Kidney tubule cell (primary cell): ENCODE measurements around the gene VWF.
A peak's percentile ranks its signal among the peaks of the same experiment; 100 is the strongest.

Experiments
- DNase-seq: peaks from one replicate; pipeline ENCODE4 v3.0.0-alpha.2; 2018; ENCODE audit warnings: low spot score

VWF gene

DNA sequence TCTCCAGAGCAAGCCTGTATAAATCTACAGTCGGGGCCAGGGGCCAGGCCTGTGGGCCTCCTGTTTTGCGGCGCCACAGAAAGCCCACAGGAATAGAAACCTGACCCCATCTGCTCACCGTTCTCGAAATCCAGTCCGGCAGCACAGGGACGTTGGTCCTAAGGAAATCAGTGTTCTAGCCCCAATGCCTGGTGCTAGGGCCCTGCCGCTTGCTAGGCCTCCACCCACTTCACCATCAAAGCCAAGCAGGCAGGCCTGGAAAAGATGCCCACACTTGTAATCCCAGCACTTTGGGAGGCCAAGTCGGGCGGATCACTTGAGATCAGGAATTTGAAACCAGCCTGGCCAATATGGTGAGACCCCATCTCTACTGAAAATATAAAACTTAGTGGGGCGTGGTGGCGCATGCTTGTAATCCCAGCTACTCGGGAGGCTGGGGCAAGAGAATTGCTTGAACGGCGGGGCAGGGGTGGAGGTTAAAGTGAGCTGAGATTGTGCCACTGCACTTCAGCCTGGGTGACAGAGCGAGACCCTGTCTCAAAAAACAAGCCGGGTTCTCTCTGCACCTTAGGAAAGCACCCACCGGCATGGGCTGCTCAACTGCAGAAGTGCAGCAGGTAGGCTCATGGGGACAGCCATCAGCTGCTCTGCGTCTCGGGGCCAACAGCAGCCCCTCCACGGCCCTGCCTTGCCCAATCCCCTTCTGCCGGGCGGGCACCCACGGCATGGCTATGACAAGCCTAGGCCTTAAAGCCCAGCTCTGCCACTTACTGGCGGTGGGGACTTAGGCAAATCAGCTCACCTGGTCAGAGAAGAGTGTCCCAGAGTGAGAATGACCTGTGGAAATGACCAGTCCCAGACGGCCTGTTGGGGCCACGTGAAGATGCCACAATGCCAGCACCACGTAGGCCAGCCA lies 47.4 kb downstream of the VWF start:
- DNase-seq, result no peak

DNA sequence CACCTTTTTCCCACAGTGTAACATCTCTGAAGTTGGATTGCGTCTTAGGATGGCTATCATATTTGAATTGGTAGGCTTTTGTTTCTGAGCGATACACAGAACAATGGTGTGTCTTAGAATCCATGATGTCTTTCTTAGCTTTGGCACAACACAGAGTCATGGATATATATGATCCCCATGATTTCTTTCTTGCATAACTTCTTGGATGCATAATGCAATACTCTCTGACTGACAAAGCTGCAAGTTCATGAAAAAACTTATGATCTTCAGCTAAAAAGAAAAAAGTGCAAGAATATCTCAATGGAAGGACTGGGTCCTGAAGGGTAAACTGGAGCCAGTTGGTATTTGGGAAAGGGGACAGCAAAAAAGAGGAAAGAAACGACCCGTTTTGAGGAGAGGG lies 48.1 kb downstream of the VWF start:
- DNase-seq, result no peak

DNA sequence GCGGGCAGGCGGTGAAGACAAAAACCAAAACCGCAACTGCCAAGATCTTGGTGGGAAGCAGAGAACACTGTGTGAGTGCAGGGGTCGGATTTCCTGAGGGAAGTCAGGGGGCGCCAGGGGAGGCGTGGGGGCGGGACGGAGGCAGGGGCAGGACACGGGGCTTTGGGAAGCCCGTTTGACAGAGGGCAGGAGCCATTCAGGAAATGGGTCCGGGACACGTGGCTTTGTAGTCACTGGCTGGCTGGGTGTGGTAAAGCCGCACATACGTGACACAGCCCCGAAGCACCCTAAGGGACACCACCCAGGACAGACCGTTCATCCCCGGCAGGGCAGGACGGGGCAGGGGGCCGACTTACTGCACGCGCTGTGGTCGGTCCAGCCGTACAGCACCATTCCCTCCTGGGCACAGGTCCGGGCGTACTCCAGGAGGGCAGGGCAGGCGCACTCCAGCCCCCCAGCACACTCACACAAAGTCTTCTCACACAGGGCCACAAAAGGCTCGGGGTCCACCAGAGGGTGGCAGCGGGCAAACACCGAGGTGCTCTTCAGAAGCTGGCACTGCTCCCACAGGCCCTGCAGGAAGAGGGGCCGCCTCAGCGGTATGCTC lies 49.4 kb downstream of the VWF start:
- DNase-seq, result peak; percentile 44

DNA sequence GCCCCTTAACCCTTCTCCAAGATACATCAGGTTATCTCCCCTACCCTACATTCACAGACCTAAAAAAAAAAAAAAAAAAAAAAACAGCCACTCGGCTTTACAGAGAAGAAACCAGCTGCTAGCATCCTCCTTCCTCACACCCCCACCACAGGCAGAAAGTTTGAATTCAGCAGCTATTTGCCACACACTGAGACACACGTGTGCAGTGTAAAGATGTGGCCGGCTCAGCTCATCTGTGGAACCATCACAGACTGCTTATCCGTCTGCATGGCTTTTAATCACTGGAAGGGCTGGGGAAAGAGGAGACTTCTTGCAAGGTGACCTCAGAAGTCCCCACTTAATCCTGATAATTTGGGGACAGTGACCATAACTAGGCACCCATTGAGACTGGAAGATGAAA lies 50.0 kb downstream of the VWF start:
- no peak for DNase-seq

DNA sequence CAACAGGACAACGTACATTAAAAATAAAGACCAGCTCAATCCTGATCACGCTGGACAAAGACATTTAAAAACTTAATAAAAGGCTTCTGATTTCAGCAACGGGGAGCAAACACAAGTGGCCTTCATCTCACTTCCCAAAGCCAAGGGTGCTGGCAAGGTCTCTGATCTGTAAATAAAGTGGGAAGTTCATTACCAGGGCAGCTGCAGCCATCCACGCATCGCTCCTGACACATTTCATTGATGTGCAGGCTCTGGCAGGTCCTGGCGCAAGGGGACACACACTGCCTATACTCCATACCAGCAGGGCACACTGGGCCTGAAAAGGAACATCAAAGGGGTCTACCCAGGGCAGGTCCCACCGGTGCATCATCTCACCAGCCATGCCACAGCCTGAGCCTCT lies 51.0 kb downstream of the VWF start:
- no peak for DNase-seq

DNA sequence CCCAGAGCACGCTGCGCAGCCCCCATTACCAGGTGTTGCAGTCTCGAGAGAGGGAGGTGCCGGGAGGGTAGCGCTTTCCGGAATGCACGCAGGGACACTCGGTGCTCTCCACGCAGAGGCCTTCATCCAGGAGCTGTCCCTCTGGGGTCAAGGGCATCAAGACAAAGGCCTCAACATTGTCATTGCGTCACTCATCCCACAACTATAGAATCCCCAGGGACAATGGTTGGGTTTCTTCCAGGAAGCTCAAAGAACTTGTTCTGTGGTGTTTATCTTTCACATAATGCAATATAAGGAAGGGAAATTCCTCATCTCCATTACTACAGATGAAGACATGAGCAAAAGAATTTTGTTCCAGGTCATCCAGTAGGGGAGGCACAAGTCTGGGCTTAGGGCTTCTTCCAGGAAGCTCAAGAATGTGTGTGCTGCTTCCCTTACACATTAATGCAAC lies 52.1 kb downstream of the VWF start:
- peak; percentile 70 for DNase-seq

DNA sequence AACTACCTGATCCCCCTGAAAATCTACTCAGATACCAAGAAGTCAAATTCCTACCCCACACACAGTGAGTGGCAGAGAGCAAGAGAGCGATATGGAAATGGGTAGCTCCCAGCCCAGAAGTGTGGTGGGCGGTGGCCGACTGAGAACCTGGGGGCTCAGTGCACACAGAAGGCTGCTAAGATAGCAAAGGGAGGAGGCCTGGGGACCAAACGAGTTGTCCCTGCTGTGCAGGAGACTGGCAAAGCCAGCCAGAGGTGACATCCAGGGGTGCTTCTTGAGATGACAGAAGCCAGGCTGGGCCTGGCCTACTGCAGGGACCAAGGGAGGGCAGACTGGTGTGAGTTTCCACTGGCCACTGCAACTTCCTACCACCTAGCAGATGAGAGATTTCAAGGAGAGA lies 52.9 kb downstream of the VWF start:
- no peak for DNase-seq

DNA sequence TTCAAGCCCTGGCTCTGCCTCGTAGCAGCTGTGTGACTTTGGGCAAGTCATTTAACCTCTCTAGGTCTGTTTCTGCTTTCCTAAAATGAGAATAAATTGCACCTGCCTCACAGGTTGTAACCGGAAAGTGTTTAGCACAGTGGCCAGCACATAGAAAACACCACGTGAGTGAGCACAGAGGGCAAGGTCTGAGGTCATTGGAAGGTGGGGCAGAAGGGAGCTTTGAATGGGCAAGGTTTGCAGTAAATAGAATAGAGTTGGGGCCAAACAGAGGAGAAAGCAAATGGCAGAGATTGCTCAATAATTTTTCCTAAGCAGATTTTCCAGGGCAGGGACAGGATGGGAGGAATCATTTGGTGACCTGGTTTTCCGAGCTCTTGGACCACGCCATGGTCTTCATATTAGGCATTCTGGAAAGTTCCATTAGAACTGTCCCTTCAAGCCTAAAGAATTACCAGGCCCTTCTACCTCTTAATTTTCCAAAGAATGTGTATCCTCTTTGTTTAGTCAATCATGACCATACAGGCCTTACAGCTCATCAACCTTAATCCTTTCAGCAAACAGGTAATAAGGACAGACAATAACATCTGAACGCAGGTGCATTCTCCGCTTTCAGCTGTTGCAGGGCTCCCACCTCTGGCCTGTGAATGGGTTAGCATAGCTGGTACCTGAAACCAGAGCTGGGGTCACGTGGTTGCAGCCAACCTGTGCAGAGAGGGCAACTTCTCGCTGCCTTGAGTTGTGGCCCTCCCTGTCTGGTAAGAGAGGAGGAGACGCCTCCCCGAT lies 53.8 kb downstream of the VWF start:
- no peak for DNase-seq

DNA sequence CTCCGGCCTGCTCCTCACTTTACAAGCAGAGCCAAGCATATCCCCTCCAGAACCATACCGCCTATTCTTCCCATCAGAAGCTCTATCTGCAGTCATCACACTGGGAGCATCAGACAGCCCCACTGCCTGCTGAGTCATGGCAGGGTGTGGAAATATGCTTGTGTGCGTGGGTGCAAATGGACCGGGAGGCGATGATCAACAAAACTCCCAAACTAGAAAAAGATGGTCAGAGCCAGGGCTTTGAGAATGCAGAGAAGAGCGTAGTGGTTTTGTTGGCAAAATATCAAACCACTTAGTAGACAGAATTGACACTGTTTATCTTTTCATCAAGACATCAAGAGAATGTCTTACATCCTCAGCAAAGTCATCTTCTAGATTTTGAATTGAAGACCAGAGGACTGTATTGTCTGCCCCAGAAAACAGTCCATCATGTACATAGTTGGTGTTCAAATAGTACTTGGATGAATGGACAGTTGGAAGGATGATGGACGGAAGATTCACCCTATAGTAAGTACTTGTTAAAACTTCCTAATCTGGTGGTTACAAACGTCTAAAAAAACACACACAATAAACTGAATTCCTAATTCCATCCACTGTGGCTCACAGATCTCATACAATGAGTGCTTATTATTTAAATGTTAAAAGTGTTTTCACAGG lies 54.9 kb downstream of the VWF start:
- DNase-seq, result peak; percentile 14

DNA sequence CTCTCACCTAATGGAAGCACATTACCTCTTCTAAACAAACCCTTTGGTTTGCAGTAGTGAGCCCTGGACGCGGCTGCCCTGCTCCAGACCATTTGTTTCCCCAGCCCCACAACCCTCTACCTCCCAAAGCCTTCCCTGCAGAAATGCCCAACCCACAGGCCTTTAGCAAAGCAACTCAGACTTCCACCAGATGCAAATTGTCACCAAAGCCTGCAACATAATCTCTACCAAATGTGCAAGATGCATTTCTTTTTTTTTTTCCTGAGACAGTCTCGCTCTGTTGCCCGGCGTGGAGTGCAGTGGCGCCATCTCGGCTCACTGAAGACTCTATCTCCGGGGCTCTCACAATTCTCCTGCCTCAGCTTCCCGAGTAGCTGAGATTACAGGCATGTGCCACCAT lies 56.2 kb downstream of the VWF start:
- DNase-seq, result no peak

DNA sequence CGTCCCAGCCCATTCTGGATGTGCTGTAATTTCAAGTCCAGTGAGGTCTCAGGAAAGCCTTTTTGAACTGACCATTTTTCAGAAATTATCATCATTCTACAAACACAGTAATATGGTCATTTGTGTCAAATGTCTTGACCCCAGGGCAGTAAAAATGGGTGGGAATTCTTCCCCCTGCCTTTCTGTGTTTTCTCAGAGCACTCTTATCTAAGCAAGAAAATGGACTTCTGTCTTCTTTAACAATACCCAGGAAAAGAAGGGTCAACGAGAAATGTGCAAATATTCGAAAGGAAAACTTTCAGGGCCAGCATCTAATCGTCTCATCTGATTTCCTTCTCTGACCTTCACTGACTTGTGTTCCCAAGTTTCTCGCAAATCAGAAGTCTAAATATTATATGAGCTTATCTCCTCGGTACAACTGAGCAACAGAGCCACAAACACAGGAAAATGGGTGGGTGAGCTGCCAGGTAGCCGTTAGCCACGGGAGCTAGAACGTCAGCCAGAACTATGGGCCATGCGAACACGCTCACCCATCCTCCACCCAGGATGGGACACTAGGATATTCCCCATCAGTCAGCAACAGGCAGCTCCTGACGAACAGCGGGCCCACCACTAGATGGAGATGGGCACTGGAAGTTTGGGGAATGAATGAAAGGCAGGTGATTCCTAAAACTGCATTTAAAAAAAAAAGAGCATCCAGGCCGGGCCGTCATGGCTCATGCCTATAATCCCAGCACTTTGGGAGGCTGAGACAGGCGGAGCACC lies 57.1 kb downstream of the VWF start:
- DNase-seq, result peak; percentile 37

DNA sequence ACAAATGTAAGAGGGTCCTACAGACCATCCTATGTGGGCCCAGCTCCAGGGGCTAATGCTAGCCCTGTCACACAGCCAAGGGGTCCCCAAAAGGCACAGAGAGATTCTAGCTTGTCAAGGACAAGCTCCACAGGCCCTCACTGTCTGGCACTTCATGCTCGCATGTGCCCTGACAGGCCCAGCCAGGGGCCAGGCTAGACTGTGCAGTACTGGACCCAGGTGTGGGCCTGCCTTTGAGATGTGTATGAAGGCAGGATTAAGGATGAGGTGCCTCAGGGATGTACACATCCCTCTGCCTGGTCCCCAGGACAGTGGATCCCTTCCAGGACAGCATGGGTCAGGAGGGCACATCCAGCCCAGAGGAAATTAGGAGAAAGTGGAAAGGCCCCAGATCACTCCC lies 57.8 kb downstream of the VWF start:
- DNase-seq, result no peak

DNA sequence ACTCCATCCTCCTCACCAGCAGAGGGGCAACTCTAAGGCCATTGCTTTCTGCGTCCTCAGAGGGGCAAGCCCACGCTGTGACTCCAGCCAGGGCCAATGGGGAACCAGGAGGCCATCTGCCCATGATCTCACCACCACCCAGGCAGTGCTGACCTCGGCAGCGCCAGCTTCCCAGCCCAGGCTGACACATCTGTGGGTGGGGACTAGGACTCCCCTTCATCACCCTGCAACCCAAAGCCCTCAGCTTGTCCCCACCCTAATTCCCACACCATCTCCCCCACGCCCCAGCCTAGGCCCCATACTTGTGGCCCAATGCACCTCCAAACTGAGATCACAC lies 58.6 kb downstream of the VWF start:
- DNase-seq, result no peak

DNA sequence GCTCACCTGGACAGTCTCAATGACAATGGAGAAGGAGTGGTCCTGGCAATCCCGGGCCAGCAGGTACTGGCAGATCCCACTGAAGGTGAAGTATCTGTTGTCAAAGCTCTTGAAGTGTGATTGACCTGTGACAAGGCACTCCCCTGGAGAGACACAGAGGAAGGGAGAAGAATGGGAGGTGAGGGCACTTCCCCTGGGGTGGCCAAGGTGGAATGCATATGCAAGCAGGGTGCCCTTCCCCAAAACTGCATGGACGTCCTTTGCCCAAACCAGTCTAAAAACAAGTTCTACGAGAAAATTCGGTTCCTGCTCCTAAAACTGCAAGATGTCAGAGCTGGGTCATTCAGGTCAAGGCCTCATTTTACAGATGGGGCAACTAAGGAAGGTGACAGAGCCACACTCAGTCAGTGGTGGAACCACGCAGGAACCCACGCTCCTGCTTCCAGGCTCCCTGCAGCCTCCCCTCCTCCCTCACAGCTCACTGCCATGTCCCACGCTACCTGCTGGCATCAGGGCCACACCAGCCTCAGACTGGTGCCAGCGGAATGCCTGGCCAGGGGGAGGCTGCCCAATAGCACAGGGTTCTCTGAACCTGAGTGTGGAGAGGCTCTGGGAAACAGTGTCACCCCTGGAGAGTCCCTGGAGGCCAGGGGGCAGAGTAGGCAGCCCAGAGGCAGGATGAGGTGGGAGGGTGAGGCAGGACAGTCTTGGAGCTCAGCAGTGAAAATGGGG lies 59.2 kb downstream of the VWF start:
- no peak for DNase-seq

DNA sequence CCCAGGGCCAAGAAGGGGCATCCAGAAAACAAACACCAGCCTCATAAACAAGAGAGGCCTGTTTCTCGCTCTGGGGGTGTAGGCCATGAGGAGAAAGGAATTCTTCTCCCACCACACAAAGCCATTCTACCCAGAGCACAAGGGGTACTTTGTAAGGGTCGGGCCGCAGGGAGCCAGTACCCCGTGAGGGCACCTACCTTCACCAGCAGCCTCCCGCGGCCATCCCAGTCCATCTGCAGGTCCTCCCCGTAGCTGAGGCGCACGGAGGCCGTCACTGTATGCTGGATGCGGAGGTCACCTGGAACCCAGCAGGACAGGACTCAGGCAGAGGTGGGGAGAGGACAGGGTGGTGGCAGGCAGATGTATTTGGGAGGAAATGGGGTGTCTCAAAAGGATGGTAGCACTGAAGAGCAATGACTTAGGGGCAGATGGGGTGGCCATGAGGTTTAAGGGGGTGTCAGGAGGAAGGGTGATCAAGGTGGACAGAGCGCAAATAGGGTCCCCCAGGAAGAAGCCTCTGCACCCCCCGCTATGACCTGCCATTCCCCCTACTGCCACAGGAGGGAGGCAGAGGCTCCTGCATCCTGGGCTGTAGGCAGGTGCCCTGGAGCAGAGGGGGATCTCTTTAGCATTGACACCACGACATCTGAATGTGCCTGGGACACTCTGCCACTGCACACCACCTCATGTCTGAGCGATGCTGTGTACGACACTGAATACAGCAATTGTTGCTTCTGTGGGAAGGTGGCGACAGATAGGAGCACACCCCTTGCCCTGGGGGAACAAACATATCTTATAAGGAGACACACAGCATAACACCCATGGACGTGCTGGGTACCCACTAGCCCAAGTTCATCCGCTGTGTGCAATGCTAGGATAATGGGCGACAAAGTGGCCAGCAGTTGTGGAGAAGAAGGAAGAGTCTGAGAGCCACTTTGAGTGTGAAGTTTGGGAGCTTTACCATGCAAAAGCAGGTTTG lies 61.4 kb downstream of the VWF start:
- peak; percentile 56 for DNase-seq

DNA sequence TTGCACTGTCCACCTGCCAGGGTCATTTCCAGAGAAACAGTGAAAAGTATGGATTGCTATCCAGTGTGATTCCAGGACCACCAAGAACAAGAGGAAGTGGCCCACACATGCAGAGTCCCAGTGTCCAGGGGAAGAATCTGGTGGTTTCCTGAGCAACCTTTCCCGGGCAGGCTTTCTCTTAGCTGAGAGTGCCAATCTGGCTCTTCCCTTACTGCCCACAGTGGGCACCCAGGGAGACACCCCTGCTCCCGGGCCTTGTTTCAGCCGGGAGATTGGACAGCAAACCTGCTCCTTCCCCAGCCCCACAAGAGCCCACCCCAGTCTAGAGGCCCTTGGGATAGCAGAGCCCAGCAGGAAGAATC lies 62.1 kb downstream of the VWF start:
- no peak for DNase-seq

DNA sequence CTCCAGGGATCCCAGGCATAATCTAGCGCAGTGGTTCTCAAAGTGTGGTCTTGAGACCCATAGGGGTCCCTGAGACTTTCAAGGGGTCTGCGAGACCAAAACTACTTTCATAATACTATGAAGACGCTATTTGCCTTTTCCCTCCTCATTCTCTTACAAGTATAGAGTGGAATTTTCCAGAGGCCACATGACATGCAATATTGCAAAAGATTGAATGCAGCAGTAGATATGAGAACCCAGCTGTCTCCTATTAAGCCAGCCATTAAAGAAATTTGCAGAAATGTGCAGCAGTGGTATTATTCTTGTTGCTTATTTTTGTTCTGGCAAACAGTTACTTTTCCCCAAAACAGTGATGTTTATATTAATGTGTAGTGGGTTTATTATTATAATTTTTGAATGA lies 62.8 kb downstream of the VWF start:
- no peak for DNase-seq

DNA sequence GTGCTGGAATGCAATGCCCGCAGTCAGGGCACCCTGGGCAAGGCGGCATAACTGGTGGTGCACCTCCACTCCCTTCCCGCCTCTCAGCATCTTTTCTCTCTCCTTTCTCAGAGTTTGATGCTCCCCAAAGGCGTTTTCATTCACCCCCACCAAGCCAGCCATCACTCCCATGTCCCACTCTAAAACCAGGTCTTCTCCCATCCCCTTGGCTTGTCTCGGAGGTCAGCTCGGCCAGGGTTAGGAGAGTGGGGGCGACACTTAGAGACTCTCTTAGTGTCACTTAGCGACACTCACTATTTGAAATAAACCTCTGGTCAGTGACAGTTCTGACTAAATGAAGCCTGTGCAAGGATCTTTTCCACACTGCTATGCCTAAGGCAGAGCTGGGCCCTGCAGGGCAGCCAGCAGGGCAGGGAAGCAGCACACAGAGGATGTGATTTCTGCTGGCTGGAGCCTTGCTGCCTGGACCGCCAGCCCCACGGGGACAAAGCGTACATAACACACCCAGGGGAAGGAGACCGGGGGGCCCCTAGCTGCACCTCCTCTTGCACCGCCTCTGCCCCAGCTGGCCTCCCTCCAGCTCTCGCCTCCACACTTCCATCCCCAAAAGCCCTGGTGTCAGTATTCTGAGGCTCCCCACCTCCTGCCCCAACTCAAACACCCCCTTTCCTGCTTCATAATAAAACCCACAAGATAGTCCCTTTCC lies 64.5 kb downstream of the VWF start:
- DNase-seq, result no peak

DNA sequence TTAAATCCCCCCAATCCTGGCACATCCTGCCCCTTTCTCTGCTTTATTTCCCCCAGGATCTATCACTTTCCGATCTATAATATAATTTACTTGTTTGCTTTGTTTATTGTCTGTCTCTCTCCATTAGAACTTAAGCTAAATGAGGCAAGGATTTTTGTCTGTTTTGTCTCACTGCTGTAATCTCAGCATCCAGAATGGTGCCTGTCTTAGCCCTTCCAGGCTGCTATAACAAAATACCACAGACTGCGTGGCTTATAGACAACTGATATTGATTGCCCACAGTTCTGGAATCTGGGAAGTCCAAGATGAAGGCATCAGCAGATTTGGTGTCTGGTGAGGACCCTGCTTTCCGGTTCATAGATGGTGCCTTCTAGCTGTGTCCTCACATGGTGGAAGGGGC lies 65.2 kb downstream of the VWF start:
- no peak for DNase-seq
